IMR-90 (cell line): ENCODE measurements around the gene ADD1. TPM values are rescaled to one million over a fixed set of nuclear protein-coding genes. Genes with fewer than 3 reads are reported as not detected.

ENCODE experiments used
- ATAC-seq: fragments of 200-7000 bp; cut with Tn5 transposase; 2 replicates; pipeline ENCODE4 v1.9.1; 2020; ENCODE audit warnings: low read depth, mild to moderate bottlenecking, moderate library complexity
- BruUV-seq: library from RNA; stranded (reverse); fragments of 400-500 nt; replicated peaks from 2 replicates; lab custom pipeline; 2021; lab: Mats Ljungman, UMichigan
- CTCF ChIA-PET: fragments of 300-600 bp; formaldehyde crosslinking; extraction: SDS; loops from one replicate; lab custom pipeline; 2021; ENCODE audit warnings: antibody characterized with exemption; lab: Yijun Ruan, JAX
- POLR2A ChIA-PET: fragments of 300-600 bp; sonication (Branson Sonifier 250); formaldehyde crosslinking; loops from one replicate; lab custom pipeline; 2022; ENCODE audit warnings: antibody characterized with exemption; ENCODE audit not compliant: unreplicated experiment; lab: Charles Lee
- DNase-seq: peaks from one replicate; pipeline ENCODE4 v3.0.0; 2013
- H2AFZ ChIP-seq: replicated peaks from 2 replicates; pipeline ENCODE3; 2013; ENCODE audit warnings: low read length, mild to moderate bottlenecking; ENCODE audit not compliant: poor library complexity
- H2AK5ac ChIP-seq: 2 replicates; pipeline ENCODE4 v1.6.1; 2013; ENCODE audit warnings: low read depth, low read length, inconsistent platforms
- H2AK9ac ChIP-seq: replicated peaks from 2 replicates; pipeline ENCODE3; 2013; ENCODE audit warnings: mild to moderate bottlenecking, low read depth, low read length, moderate library complexity; ENCODE audit not compliant: poor library complexity
- H2BK120ac ChIP-seq: 2 replicates; pipeline ENCODE4 v1.6.1; 2013; ENCODE audit warnings: low read depth, low read length, inconsistent platforms
- H2BK15ac ChIP-seq: 3 replicates; pipeline ENCODE4 v1.6.1; 2013; ENCODE audit warnings: low read depth, low read length, inconsistent platforms
- H2BK20ac ChIP-seq: 2 replicates; pipeline ENCODE4 v1.6.1; 2013; ENCODE audit warnings: low read depth, mild to moderate bottlenecking, inconsistent platforms, low read length, moderate library complexity
- H2BK5ac ChIP-seq: 2 replicates; pipeline ENCODE4 v1.6.1; 2013; ENCODE audit warnings: mild to moderate bottlenecking, low read depth, low read length, inconsistent platforms; ENCODE audit not compliant: poor library complexity, severe bottlenecking
- H3K14ac ChIP-seq: replicated peaks from 2 replicates; pipeline ENCODE4 v1.6.1; 2013; ENCODE audit warnings: low read depth, low read length, inconsistent platforms
- H3K18ac ChIP-seq: 2 replicates; pipeline ENCODE4 v1.6.1; 2013; ENCODE audit warnings: low read depth, low read length, control low read depth
- H3K23ac ChIP-seq: 2 replicates; pipeline ENCODE4 v1.6.1; 2013; ENCODE audit warnings: low read depth, low read length, inconsistent platforms
- H3K27ac ChIP-seq: 2 replicates; pipeline ENCODE4 v1.5.1; 2013; ENCODE audit warnings: mild to moderate bottlenecking, control low read depth, low read length; ENCODE audit not compliant: insufficient read depth
- H3K27me3 ChIP-seq: 2 replicates; pipeline ENCODE4 v1.6.1; 2013; ENCODE audit warnings: low read length; ENCODE audit not compliant: control insufficient read depth, insufficient read depth
- H3K36me3 ChIP-seq: 2 replicates; pipeline ENCODE4 v1.6.1; 2013; ENCODE audit warnings: low read length, mixed read lengths; ENCODE audit not compliant: control insufficient read depth, insufficient read depth
- H3K4ac ChIP-seq: 2 replicates; pipeline ENCODE4 v1.6.1; 2013; ENCODE audit warnings: low read depth, low read length, inconsistent platforms
- H3K4me1 ChIP-seq: 2 replicates; pipeline ENCODE4 v1.6.1; 2013; ENCODE audit warnings: low read length, mixed read lengths; ENCODE audit not compliant: control insufficient read depth, insufficient read depth
- H3K4me2 ChIP-seq: 2 replicates; pipeline ENCODE4 v1.6.1; 2013; ENCODE audit warnings: low read depth, mild to moderate bottlenecking, control low read depth, low read length, moderate library complexity
- H3K4me3 ChIP-seq: 2 replicates; pipeline ENCODE4 v1.5.1; 2013; ENCODE audit warnings: low read depth, mild to moderate bottlenecking, control low read depth, low read length, moderate library complexity; ENCODE audit not compliant: insufficient read depth
- H3K56ac ChIP-seq: 2 replicates; pipeline ENCODE4 v1.6.1; 2013; ENCODE audit warnings: low read length, inconsistent platforms; ENCODE audit not compliant: insufficient read depth; ENCODE audit errors: extremely low read depth
- H3K79me1 ChIP-seq, 2 experiments: 2 replicates each; pipeline ENCODE4 v1.6.1; 2013; ENCODE audit warnings: low read length in 2 of 2, inconsistent platforms in 1 of 2, low read depth in 1 of 2
- H3K9ac ChIP-seq: 2 replicates; pipeline ENCODE4 v1.6.1; 2013; ENCODE audit warnings: low read depth, low read length, control low read depth
- H3K9me1 ChIP-seq: 2 replicates; pipeline ENCODE4 v1.6.1; 2013; ENCODE audit warnings: low read length, inconsistent platforms; ENCODE audit not compliant: insufficient read depth
- H3K9me3 ChIP-seq: 2 replicates; pipeline ENCODE4 v1.6.1; 2013; ENCODE audit warnings: low read length; ENCODE audit not compliant: control insufficient read depth, insufficient read depth
- H4K20me1 ChIP-seq: 2 replicates; pipeline ENCODE4 v1.6.1; 2013; ENCODE audit warnings: low read length, inconsistent platforms; ENCODE audit not compliant: insufficient read depth
- H4K5ac ChIP-seq: 2 replicates; pipeline ENCODE4 v1.6.1; 2013; ENCODE audit warnings: mild to moderate bottlenecking, low read depth, low read length, control low read depth
- H4K8ac ChIP-seq, 2 experiments: 2 replicates each; pipeline ENCODE4 v1.6.1; 2013; ENCODE audit warnings: low read depth in 2 of 2, low read length in 2 of 2, control low read depth in 1 of 2, inconsistent platforms in 1 of 2
- H4K91ac ChIP-seq: 2 replicates; pipeline ENCODE4 v1.6.1; 2013; ENCODE audit warnings: low read depth, low read length, inconsistent platforms; ENCODE audit not compliant: insufficient read depth
- CEBPB ChIP-seq: IDR thresholded peaks from 2 replicates; pipeline ENCODE4 v1.6.1; 2012; ENCODE audit warnings: low read depth, low read length, improper control_type of control experiment
- CHD1 ChIP-seq: IDR thresholded peaks from 2 replicates; pipeline ENCODE4 v1.6.1; 2012; ENCODE audit warnings: low read depth, low read length, improper control_type of control experiment
- NFE2L2 ChIP-seq: fragments of 150-350 bp; IDR thresholded peaks from 2 replicates; pipeline ENCODE4 v1.6.1; 2016; ENCODE audit warnings: low read depth, mild to moderate bottlenecking, low read length
- POLR2A ChIP-seq: IDR thresholded peaks from 2 replicates; pipeline ENCODE4 v1.6.1; 2012; ENCODE audit warnings: mild to moderate bottlenecking, low read depth, low read length
- WGBS, 2 experiments: methylation state at CpG; one replicate each; pipeline versions ENCODE4 v1.1.5 to v1.1.7; 2013; ENCODE audit warnings: missing lambda C conversion rate in 2 of 2; ENCODE audit not compliant: insufficient read length in 1 of 2; ENCODE audit errors: extremely low coverage in 2 of 2; 5-methylcytosine and 5-hydroxymethylcytosine counted together
- dilution Hi-C: fragments of 300-500 bp; cut with HindIII; formaldehyde crosslinking; loops from one replicate; pipeline ENCODE4 v1.14.3; 2018; ENCODE audit warnings: low sequenced_read_pairs; ENCODE audit not compliant: unreplicated experiment
- in situ Hi-C: fragments of 300-500 bp; cut with MboI; formaldehyde crosslinking; loops from 3 replicates; pipeline ENCODE4 v1.14.3; 2019; ENCODE audit warnings: low sequenced_read_pairs, inconsistent platforms, mixed read lengths
- intact Hi-C: fragments of 100-400 bp; cut with micrococcal nuclease; formaldehyde crosslinking; loops from 2 replicates; pipeline ENCODE4 v1.10.0; 2022
- polyA plus RNA-seq, 3 experiments: library from polyadenylated mRNA; depleted of rRNA; stranded (reverse); fragments of >200 nt; gene quantifications; 2 replicates each; pipeline ENCODE4 v1.2.3, GENCODE V29; 2012; ENCODE audit warnings: low replicate concordance in 1 of 3
- total RNA-seq: library from RNA; depleted of rRNA; stranded (reverse); fragments of >200 nt; gene quantifications from 2 replicates; pipeline ENCODE4 v1.2.3, GENCODE V29; 2012

ADD1 gene
- total and polyA plus RNA-seq, 2 of the 4 experiments (the other 2 are of a cell fraction) = 122 to 215 TPM

GRCh38 chr4:2808001-2808400 is 35.6 kb upstream of the ADD1 start:
- no peak overlapping the region for H3K4ac ChIP-seq
- BruUV-seq = no TSS peak
- no peak overlapping the region for H4K91ac ChIP-seq
- intact Hi-C loops = no loop called here
- 0 out of 2 replicates have a peak, but pooled peaks cover 2% of the 10 kb centered on the region for H3K36me3 ChIP-seq
- no peaks in the 10 kb centered on the region for H3K9me3 ChIP-seq
- peaks cover 0 to 63% of the 10 kb centered on the region in 2 experiments; a peak in 3 of 4 replicates for H3K79me1 ChIP-seq
- H3K23ac ChIP-seq = no peak overlapping the region
- no peak overlapping the region for H3K18ac ChIP-seq
- H2BK5ac ChIP-seq = no peak overlapping the region
- H2AK9ac ChIP-seq = no peak overlapping the region
- in situ Hi-C loops = no loop called here
- POLR2A ChIA-PET = no interaction called here
- H3K56ac ChIP-seq = no peak overlapping the region
- TF ChIP-seq CHD1 (no peak), CEBPB (no peak), NFE2L2 (no peak), POLR2A (no peak)
- H2BK15ac ChIP-seq = no peak overlapping the region
- 96% methylated on average over 4 of the region's 7 CpGs; no CpG with 5 or more reads in 1 of the 2 experiments for WGBS, 2 experiments
- no peak overlapping the region for H2BK120ac ChIP-seq
- CTCF ChIA-PET = no interaction called here
- no peaks in the 10 kb centered on the region for H3K27me3 ChIP-seq
- no peak overlapping the region for H3K4me3 ChIP-seq
- DNase-seq (no peak), ATAC-seq (no peak)
- no peak overlapping the region for H2BK20ac ChIP-seq
- no peak overlapping the region for H2AFZ ChIP-seq
- H3K9ac ChIP-seq = no peak overlapping the region
- H2AK5ac ChIP-seq = no peak overlapping the region
- H4K5ac ChIP-seq = no peak overlapping the region
- no peak overlapping the region for H3K27ac ChIP-seq
- no peak overlapping the region for H3K14ac ChIP-seq
- H4K8ac ChIP-seq = no peak overlapping the region
- H3K4me1 ChIP-seq = peaks cover 25% of the 10 kb centered on the region
- dilution Hi-C loops = no loop called here
- H3K9me1 ChIP-seq = peaks cover 13% of the 10 kb centered on the region
- H4K20me1 ChIP-seq = peaks cover 13% of the 10 kb centered on the region; the same call in 1 of the 2 replicates
- no peak overlapping the region for H3K4me2 ChIP-seq
